SK-N-SH treated with all-trans-retinoic acid at 6 μM for 48 hours (cell line): ENCODE measurements around the gene ABR.

Experiments
- ATAC-seq: fragments of 200-7000 bp; cut with Tn5 transposase; 3 replicates; pipeline ENCODE4 v1.9.1; 2020; ENCODE audit warnings: mild to moderate bottlenecking, moderate library complexity
- ARNTL ChIP-seq: fragments of 450-650 bp; formaldehyde crosslinking; IDR thresholded peaks from 2 replicates; pipeline ENCODE4 v1.5.0; 2020; ENCODE audit warnings: low read depth, mild to moderate bottlenecking, moderate library complexity, borderline replicate concordance
- BACH2 ChIP-seq: fragments of 250-450 bp; sonication (Bioruptor Pico); IDR thresholded peaks from 2 replicates; pipeline ENCODE4 v1.9.0; 2021; ENCODE audit warnings: mild to moderate bottlenecking, borderline replicate concordance
- CREB5 ChIP-seq: fragments of 250-450 bp; sonication (Bioruptor Pico); IDR thresholded peaks from 2 replicates; pipeline ENCODE4 v1.5.1; 2020; ENCODE audit warnings: low read depth, mild to moderate bottlenecking, moderate library complexity
- CSDC2 ChIP-seq: fragments of 250-450 bp; sonication (Bioruptor Pico); IDR thresholded peaks from 2 replicates; pipeline ENCODE4 v1.5.0; 2020; ENCODE audit warnings: mild to moderate bottlenecking, moderate library complexity
- ESRRG ChIP-seq: fragments of 250-450 bp; sonication (Bioruptor Pico); IDR thresholded peaks from 2 replicates; pipeline ENCODE4 v1.6.1; 2021; ENCODE audit warnings: mild to moderate bottlenecking
- ISL1 ChIP-seq: fragments of 250-450 bp; sonication (Bioruptor Pico); IDR thresholded peaks from 2 replicates; pipeline ENCODE4 v2.1.2; 2022; ENCODE audit warnings: mild to moderate bottlenecking, moderate library complexity
- OSR1 ChIP-seq: fragments of 250-450 bp; sonication (Bioruptor Pico); IDR thresholded peaks from 2 replicates; pipeline ENCODE4 v1.8.0; 2022; ENCODE audit warnings: moderate library complexity, mild to moderate bottlenecking, inconsistent platforms
- PATZ1 ChIP-seq: fragments of 250-450 bp; sonication (Bioruptor Pico); IDR thresholded peaks from 2 replicates; pipeline ENCODE4 v1.8.0; 2020; ENCODE audit warnings: mild to moderate bottlenecking, moderate library complexity, borderline replicate concordance
- POU6F1 ChIP-seq: fragments of 250-450 bp; sonication (Bioruptor Pico); IDR thresholded peaks from 2 replicates; pipeline ENCODE4 v1.8.0; 2021; ENCODE audit warnings: low read depth, mild to moderate bottlenecking, moderate library complexity, borderline replicate concordance
- PPARA ChIP-seq: fragments of 250-450 bp; sonication (Bioruptor Pico); IDR thresholded peaks from 2 replicates; pipeline ENCODE4 v1.5.0; 2020; ENCODE audit warnings: mild to moderate bottlenecking, borderline replicate concordance
- RARB ChIP-seq: fragments of 250-450 bp; sonication (Bioruptor Pico); IDR thresholded peaks from 2 replicates; pipeline ENCODE4 v1.8.0; 2021; ENCODE audit warnings: mild to moderate bottlenecking, moderate library complexity
- SNAI2 ChIP-seq: fragments of 250-450 bp; sonication (Bioruptor Pico); IDR thresholded peaks from 2 replicates; pipeline ENCODE4 v1.5.0; 2020; ENCODE audit warnings: mild to moderate bottlenecking, moderate library complexity
- TCF4 ChIP-seq: fragments of 250-450 bp; sonication (Bioruptor Pico); IDR thresholded peaks from 2 replicates; pipeline ENCODE4 v1.8.0; 2021; ENCODE audit warnings: mild to moderate bottlenecking, moderate library complexity, borderline replicate concordance
- TOX ChIP-seq: fragments of 250-450 bp; sonication (Bioruptor Pico); IDR thresholded peaks from 2 replicates; pipeline ENCODE4 v1.8.0; 2021; ENCODE audit warnings: mild to moderate bottlenecking, moderate library complexity, borderline replicate concordance
- TSHZ2 ChIP-seq: fragments of 250-450 bp; sonication (Bioruptor Pico); IDR thresholded peaks from 2 replicates; pipeline ENCODE4 v1.5.0; 2020; ENCODE audit warnings: mild to moderate bottlenecking, moderate library complexity
- ZC3H10 ChIP-seq: fragments of 250-450 bp; sonication (Bioruptor Pico); IDR thresholded peaks from 2 replicates; pipeline ENCODE4 v1.5.1; 2021; ENCODE audit warnings: mild to moderate bottlenecking, moderate library complexity
- ZFP3 ChIP-seq: fragments of 250-450 bp; sonication (Bioruptor Pico); IDR thresholded peaks from 2 replicates; pipeline ENCODE4 v1.5.0; 2020; ENCODE audit warnings: mild to moderate bottlenecking, moderate library complexity
- ZFP30 ChIP-seq: fragments of 450-650 bp; formaldehyde crosslinking; IDR thresholded peaks from 2 replicates; pipeline ENCODE4 v1.5.0; 2022; ENCODE audit warnings: mild to moderate bottlenecking, moderate library complexity
- ZNF565 ChIP-seq: fragments of 450-650 bp; formaldehyde crosslinking; conservative IDR thresholded peaks from 2 replicates; pipeline ENCODE4 v1.5.0; 2020; ENCODE audit warnings: low read depth, mild to moderate bottlenecking, moderate library complexity
- ZNF70 ChIP-seq: fragments of 450-650 bp; formaldehyde crosslinking; IDR thresholded peaks from 2 replicates; pipeline ENCODE4 v1.5.0; 2020; ENCODE audit warnings: mild to moderate bottlenecking, moderate library complexity
- ZNF8 ChIP-seq: fragments of 450-650 bp; formaldehyde crosslinking; IDR thresholded peaks from 2 replicates; pipeline ENCODE4 v1.5.0; 2020; ENCODE audit warnings: mild to moderate bottlenecking, moderate library complexity

Gene ABR

GRCh38 chr17:1056761-1057160, 123.0 kb downstream of the ABR start (continued):
- TF ChIP-seq ESRRG (CRISPR knock-in tag) (no peak), BACH2 (CRISPR knock-in tag) (no peak)

GRCh38 chr17:1055751-1056645, 123.8 kb downstream of the ABR start:
- peak; percentile 85 for ATAC-seq
- TF ChIP-seq OSR1 (CRISPR knock-in tag) (no peak), CSDC2 (CRISPR knock-in tag) (no peak), ZNF70 (CRISPR knock-in tag) (no peak), ZC3H10 (CRISPR knock-in tag) (no peak), ZNF8 (CRISPR knock-in tag) (no peak), POU6F1 (CRISPR knock-in tag) (no peak), CREB5 (CRISPR knock-in tag) (no peak), BACH2 (CRISPR knock-in tag) (no peak)

- TF ChIP-seq TCF4 (no peak), TOX (CRISPR knock-in tag) (no peak), TSHZ2 (CRISPR knock-in tag) (no peak), RARB (no peak), PATZ1 (CRISPR knock-in tag) (no peak), ZFP30 (CRISPR knock-in tag) (no peak), ZFP3 (no peak), BACH2 (CRISPR knock-in tag) (no peak), ZNF565 (CRISPR knock-in tag) (no peak), ESRRG (CRISPR knock-in tag) (no peak), ARNTL (no peak), PPARA (CRISPR knock-in tag) (no peak), POU6F1 (CRISPR knock-in tag) (no peak), CREB5 (CRISPR knock-in tag) (no peak), CSDC2 (CRISPR knock-in tag) (no peak), SNAI2 (CRISPR knock-in tag) (no peak), ZNF70 (CRISPR knock-in tag) (no peak), ZC3H10 (CRISPR knock-in tag) (no peak), ISL1 (CRISPR knock-in tag) (no peak)
- no peak for ATAC-seq
Measured at GRCh38 chr17:1055231-1055630, 124.5 kb downstream of the ABR start.
